Activated CD8-positive, alpha-beta T cell treated with anti-CD3 and anti-CD28 coated beads for 36 hours (primary cell): ENCODE measurements around the gene CEP85L. TPM values are rescaled to one million over a fixed set of nuclear protein-coding genes. Genes with fewer than 3 reads are reported as not detected.

ENCODE experiments used
- ATAC-seq: fragments of 200-7000 bp; cut with Tn5 transposase; one replicate; pipeline ENCODE4 v1.10.0; 2021; ENCODE audit warnings: mild to moderate bottlenecking, moderate library complexity
- CTCF ChIA-PET: fragments of 350-600 bp; sonication (Branson Sonifier 250); formaldehyde crosslinking; loops from one replicate; lab custom pipeline; 2021; ENCODE audit warnings: antibody characterized with exemption; lab: Charles Lee
- POLR2A ChIA-PET: fragments of 350-600 bp; sonication (Branson Sonifier 250); formaldehyde crosslinking; loops from one replicate; lab custom pipeline; 2021; ENCODE audit warnings: antibody characterized with exemption; lab: Charles Lee
- DNase-seq: peaks from one replicate; pipeline ENCODE4 v3.0.0-alpha.2; 2020
- H3K27ac Mint-ChIP-seq: one replicate; pipeline ENCODE4 v1.8.0; 2021; ENCODE audit warnings: mild to moderate bottlenecking, mixed read lengths
- H3K27me3 Mint-ChIP-seq: one replicate; pipeline ENCODE4 v1.8.0; 2021; ENCODE audit warnings: mixed read lengths
- H3K36me3 Mint-ChIP-seq: one replicate; pipeline ENCODE4 v1.8.0; 2021; ENCODE audit warnings: low read depth, mixed read lengths
- H3K4me1 Mint-ChIP-seq: one replicate; pipeline ENCODE4 v1.8.0; 2021; ENCODE audit warnings: low read depth, mixed read lengths
- H3K4me3 Mint-ChIP-seq: one replicate; pipeline ENCODE4 v1.8.0; 2021; ENCODE audit warnings: mild to moderate bottlenecking, moderate library complexity, mixed read lengths
- H3K9me3 Mint-ChIP-seq: one replicate; pipeline ENCODE4 v1.8.0; 2021; ENCODE audit warnings: mixed read lengths
- CTCF ChIP-seq: fragments of 200-600 bp; IDR thresholded peaks from one replicate; pipeline ENCODE4 v1.8.0; 2022; ENCODE audit warnings: antibody characterized with exemption, mild to moderate bottlenecking
- intact Hi-C: fragments of 100-400 bp; cut with micrococcal nuclease; formaldehyde crosslinking; loops from one replicate; pipeline ENCODE4 v1.10.0; 2022
- total RNA-seq, 2 experiments: library from RNA; stranded (reverse); gene quantifications; one replicate each; pipeline ENCODE4 v1.2.3, GENCODE V29; 2021

Gene CEP85L
- total RNA-seq, 2 experiments from 2014 or later: 39.6 to 40.3 TPM

GRCh38 chr6:118621799-118622470 is 29.5 kb downstream of the CEP85L start:
- ChIA-PET CTCF (interaction anchor here (0.6 kb wide), 2 partner anchors 9 to 28 kb away, joined by 3 read pairs; no protein-coding TSS in a partner anchor), POLR2A (no interaction called here)
- H3K27ac Mint-ChIP-seq: no peak overlapping the region
- TF ChIP-seq CTCF: no peak
- ATAC-seq (no peak), DNase-seq (no peak)
- H3K9me3 Mint-ChIP-seq: peaks cover 7% of the 10 kb centered on the region
- H3K27me3 Mint-ChIP-seq: no peaks in the 10 kb centered on the region
- H3K4me1 Mint-ChIP-seq: peaks cover 57% of the 10 kb centered on the region
- intact Hi-C loops: loop anchor here (5.0 kb wide), 1 partner anchor 340 kb away; no protein-coding TSS in a partner anchor
- peaks cover 32% of the 10 kb centered on the region for H3K36me3 Mint-ChIP-seq
- H3K4me3 Mint-ChIP-seq: no peak overlapping the region

GRCh38 chr6:118620202-118620601 is 31.2 kb downstream of the CEP85L start:
- Mint-ChIP-seq H3K27ac (no peak overlapping the region), H3K27me3 (no peaks in the 10 kb centered on the region), H3K36me3 (peaks cover 18% of the 10 kb centered on the region), H3K4me1 (peaks cover 60% of the 10 kb centered on the region), H3K4me3 (no peak overlapping the region), H3K9me3 (no peaks in the 10 kb centered on the region)
- intact Hi-C loops: loop anchor here (5.0 kb wide), 1 partner anchor 338 kb away; no protein-coding TSS in a partner anchor
- ChIA-PET POLR2A (interaction anchor here (1.0 kb wide), 1 partner anchor 144 kb away, joined by 3 read pairs; no protein-coding TSS in a partner anchor), CTCF (interaction anchor here (0.8 to 1.9 kb wide), 6 partner anchors 10 to 336 kb away, joined by 3 to 5 read pairs (median 4); no protein-coding TSS in a partner anchor)
- ATAC-seq: no peak
- DNase-seq: no peak
- TF ChIP-seq CTCF: no peak

- ChIA-PET CTCF (interaction anchor here (0.6 to 1.0 kb wide), 11 partner anchors 10 to 334 kb away, joined by 3 to 8 read pairs (median 4); no protein-coding TSS in a partner anchor), POLR2A (interaction anchor here (0.6 kb wide), 1 partner anchor 12 kb away, joined by 3 read pairs; no protein-coding TSS in a partner anchor)
- H3K9me3 Mint-ChIP-seq: no peaks in the 10 kb centered on the region
- H3K4me1 Mint-ChIP-seq: peaks cover 57% of the 10 kb centered on the region
- TF ChIP-seq CTCF: peak; percentile 77
- H3K4me3 Mint-ChIP-seq: no peak overlapping the region
- peaks cover 12% of the 10 kb centered on the region for H3K36me3 Mint-ChIP-seq
- ATAC-seq (peak; percentile 89), DNase-seq (peak; percentile 76)
- peak overlapping the region; percentile 33 for H3K27ac Mint-ChIP-seq
- intact Hi-C loops: loop anchor here (2.0 kb wide), 1 partner anchor 54 kb away; no protein-coding TSS in a partner anchor
- H3K27me3 Mint-ChIP-seq: no peaks in the 10 kb centered on the region
These were observed 32.6 kb downstream of the CEP85L start for GRCh38 chr6:118618676-118619377.

- Mint-ChIP-seq H3K36me3 (peaks cover 16% of the 10 kb centered on the region), H3K9me3 (peaks cover 3% of the 10 kb centered on the region), H3K4me1 (peaks cover 50% of the 10 kb centered on the region), H3K27ac (peak overlapping the region; percentile 21), H3K27me3 (no peaks in the 10 kb centered on the region), H3K4me3 (no peak overlapping the region)
- ATAC-seq: no peak
- no peak for TF ChIP-seq CTCF
- ChIA-PET CTCF (interaction anchor here (0.6 to 1.9 kb wide), 5 partner anchors 9 to 126 kb away, joined by 3 to 10 read pairs (median 4); no protein-coding TSS in a partner anchor), POLR2A (no interaction called here)
- no peak for DNase-seq
- intact Hi-C loops: no loop called here
These were observed 34.0 kb downstream of the CEP85L start for GRCh38 chr6:118617417-118617816.
